ENCODE results near the gene PDX1. TPM values are rescaled to one million over a fixed set of nuclear protein-coding genes. Genes with fewer than 3 reads are reported as not detected.
A peak's percentile ranks its signal among the peaks of the same experiment; 100 is the strongest.

The PDX1 gene
- total RNA-seq, 1 donor from 2014 or later, result not detected

DNA sequence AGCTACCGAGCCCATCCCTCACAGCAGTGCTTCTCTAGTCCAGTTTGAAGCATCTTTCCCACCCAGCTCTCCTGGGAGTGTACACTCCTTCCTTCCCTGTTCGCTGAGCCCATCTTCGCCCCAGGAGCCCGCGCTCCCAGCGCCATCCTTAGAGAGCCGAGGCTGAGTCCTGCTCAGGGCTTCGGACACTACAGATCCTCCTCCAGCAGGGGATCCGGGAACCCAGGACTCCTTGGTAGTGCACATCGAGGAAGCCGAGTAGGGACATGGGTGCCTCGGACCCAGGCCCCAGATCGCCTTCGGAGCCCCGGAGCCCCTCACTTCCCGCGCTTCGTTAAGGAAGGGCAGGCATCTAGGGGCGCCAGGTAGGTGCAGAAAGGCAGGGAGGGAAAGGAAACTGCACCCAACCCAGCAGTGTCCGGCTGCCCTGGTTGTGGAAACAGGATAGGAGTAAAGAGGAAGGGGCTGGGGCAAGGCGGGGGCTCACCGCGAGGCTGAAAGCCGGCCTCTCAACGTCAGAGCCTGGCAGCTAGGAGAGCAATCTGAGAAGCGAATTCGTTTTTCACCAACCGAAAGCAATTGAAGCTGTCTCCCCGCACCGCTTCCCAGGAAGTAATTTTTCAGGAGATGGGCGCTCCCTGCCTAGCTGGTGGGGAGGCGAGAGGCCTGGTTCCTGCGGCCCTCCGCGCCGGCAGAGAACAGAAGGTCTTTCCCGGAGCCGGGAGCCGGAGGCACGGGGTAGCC lies 1.0 kb downstream of the PDX1 start:
- Histone ChIP-seq H3K36me3 (no peaks in the 10 kb centered on the region), H3K4me1 (peaks cover 35% of the 10 kb centered on the region), H3K9me3 (no peaks in the 10 kb centered on the region), H3K27me3 (peaks cover 100% of the 10 kb centered on the region), H3K4me3 (peak overlapping the region; percentile 39), H3K27ac (no peak overlapping the region)
- intact Hi-C loops (cut with DNase I), result no loop called here
- ATAC-seq, result peak; percentile 15
- TF ChIP-seq, protein P1, sequence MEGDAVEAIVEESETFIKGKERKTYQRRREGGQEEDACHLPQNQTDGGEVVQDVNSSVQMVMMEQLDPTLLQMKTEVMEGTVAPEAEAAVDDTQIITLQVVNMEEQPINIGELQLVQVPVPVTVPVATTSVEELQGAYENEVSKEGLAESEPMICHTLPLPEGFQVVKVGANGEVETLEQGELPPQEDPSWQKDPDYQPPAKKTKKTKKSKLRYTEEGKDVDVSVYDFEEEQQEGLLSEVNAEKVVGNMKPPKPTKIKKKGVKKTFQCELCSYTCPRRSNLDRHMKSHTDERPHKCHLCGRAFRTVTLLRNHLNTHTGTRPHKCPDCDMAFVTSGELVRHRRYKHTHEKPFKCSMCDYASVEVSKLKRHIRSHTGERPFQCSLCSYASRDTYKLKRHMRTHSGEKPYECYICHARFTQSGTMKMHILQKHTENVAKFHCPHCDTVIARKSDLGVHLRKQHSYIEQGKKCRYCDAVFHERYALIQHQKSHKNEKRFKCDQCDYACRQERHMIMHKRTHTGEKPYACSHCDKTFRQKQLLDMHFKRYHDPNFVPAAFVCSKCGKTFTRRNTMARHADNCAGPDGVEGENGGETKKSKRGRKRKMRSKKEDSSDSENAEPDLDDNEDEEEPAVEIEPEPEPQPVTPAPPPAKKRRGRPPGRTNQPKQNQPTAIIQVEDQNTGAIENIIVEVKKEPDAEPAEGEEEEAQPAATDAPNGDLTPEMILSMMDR (IDR thresholded peaks at IDR 0.05), result no peak
- no peak for DNase-seq

DNA sequence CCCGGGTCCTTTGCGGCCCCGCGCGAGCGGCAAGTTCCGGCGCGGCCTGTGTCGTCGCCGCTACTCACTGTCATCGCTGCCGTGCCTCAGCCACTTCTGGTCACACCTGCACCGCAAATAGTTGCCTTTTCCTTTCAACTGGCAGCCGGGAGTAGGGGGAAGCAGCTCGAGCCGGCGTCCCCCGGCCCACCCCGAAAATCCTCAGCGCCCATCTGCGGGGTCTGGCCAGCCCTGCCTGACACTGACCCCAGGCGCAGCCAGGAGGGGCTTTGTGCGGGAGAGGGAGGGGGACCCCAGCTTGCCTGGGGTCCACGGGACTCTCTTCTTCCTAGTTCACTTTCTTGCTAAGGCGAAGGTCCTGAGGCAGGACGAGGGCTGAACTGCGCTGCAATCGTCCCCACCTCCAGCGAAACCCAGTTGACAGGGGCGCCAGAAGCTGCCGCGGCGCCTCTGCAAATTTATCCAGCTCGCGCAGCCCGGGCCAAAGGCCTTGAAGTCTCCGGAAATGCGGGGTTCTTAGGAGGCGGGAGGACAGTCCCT lies 1.7 kb downstream of the PDX1 start:
- Histone ChIP-seq H3K27me3 (peaks cover 100% of the 10 kb centered on the region), H3K27ac (no peak overlapping the region), H3K4me1 (peaks cover 35% of the 10 kb centered on the region), H3K9me3 (no peaks in the 10 kb centered on the region), H3K36me3 (no peaks in the 10 kb centered on the region), H3K4me3 (peak overlapping the region; percentile 39)
- intact Hi-C loops (cut with DNase I), result no loop called here
- TF ChIP-seq, protein P1 (IDR thresholded peaks at IDR 0.05), result no peak
- DNase-seq (no peak), ATAC-seq (no peak)

DNA sequence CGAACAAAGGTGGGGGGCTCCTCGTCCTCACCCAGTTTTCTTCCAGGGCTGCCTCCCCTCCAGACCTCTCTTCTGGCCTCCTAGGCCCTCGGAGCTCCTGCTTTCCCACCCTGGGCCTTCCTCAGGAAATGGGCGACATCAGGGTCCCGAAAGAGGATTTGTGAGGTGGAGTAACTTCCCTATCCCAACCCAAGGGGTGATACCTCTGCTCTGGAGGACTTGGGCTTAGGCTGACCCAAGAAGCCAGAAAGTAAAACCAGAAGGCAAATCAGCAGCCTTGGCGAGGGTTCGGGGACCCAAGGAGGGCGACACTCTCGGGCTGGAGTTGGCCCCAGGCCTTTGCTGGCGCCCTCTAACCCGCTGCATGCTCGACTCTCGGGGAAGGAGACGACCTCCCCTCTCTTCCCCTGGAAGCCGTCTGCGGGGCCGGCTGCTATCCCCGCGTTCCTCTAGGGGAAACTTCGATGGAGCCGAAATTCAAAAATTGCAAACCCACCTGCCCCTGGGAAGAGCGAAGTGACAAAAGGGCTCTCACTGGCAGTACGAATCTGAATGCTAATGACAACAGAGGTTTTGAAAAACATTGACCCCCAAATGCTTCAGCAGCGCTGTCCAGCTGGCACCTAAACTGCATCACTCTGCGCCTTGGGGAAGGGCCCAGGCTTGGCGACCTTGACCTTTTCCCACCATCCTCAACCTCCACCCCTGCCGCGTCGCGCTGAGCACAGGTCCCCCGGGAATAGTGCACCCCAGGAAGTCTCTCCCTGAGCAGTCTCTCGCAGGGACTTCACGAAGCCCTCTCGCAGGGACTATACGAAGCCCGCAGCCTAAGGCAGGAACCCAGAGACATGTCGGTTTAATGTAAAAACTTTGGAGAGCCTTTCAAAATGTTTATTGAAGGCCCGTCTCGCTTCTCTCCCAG lies 2.4 kb downstream of the PDX1 start:
- Histone ChIP-seq H3K27me3 (peaks cover 100% of the 10 kb centered on the region), H3K36me3 (no peaks in the 10 kb centered on the region), H3K4me1 (peaks cover 34% of the 10 kb centered on the region), H3K27ac (no peak overlapping the region), H3K4me3 (no peak overlapping the region), H3K9me3 (no peaks in the 10 kb centered on the region)
- intact Hi-C loops (cut with DNase I), result no loop called here
- no peak for ATAC-seq
- TF ChIP-seq, protein P1 (IDR thresholded peaks at IDR 0.05), result no peak
- no peak for DNase-seq

DNA sequence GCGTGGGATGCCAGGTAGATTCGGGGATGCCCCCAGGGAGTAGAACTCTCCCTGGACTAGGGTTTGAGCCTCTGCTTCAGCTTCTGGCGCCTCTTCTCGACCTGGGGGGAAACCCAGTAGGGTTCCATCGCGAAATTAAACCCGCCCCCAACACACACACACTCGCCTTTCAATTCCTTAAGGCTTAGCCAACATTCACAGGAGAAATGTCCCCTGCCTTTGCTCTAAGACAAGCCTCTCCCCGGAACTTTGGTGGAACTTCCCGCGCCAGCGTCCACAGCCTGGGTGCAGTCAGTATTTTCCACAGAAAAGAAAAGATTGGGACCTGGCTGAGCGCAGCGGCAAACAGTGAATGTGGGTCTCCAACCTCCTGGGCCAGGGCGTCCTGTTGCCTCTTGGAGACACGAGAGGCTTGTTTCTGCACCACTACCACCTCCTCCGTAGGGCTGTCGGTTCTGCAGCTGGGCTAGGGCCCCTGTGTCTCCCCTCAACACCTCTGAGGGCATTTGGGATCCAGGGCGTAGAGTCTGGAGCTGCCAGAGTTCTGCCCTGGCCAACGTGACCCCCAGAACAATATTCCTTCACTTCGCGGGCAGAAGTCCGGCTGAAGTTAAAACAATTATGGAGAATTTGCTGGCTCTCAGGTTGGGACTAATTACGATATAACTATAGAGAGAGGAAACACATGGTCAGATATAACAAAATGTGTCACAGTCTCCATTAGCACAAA lies 3.2 kb downstream of the PDX1 start:
- DNase-seq (no peak), ATAC-seq (no peak)
- H3K4me1 ChIP-seq, result peaks cover 28% of the 10 kb centered on the region
- H3K4me3 ChIP-seq, result no peak overlapping the region
- intact Hi-C loops (cut with DNase I), result no loop called here
- no peaks in the 10 kb centered on the region for H3K9me3 ChIP-seq
- H3K27me3 ChIP-seq, result peaks cover 100% of the 10 kb centered on the region
- H3K36me3 ChIP-seq, result no peaks in the 10 kb centered on the region
- no peak overlapping the region for H3K27ac ChIP-seq
- TF ChIP-seq, protein P1 (IDR thresholded peaks at IDR 0.05), result no peak

DNA sequence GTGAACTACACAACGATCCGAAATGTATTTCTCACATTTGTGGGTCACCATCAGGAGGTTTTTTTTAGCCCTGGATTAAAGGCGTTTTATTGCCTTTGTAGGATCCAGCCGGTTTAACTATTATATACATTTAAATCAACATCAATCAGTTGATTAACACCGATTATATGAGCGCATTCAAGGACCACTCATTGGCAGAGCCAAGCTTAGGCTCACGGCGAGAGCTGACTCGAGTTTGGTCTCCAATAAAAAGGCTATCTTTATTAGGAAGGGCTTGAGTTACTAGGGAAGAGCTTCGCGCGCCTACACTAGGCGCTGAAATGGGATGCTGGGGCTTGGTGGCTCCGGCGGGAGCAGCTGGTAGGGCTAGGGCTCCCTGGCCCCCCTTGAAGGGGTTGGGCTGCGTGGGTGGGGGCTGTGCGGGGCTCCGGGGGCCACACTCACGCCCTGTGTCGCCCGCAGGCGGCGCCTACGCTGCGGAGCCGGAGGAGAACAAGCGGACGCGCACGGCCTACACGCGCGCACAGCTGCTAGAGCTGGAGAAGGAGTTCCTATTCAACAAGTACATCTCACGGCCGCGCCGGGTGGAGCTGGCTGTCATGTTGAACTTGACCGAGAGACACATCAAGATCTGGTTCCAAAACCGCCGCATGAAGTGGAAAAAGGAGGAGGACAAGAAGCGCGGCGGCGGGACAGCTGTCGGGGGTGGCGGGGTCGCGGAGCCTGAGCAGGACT lies 4.2 kb downstream of the PDX1 start:
- no peak for DNase-seq
- ATAC-seq, result no peak
- Histone ChIP-seq H3K36me3 (no peaks in the 10 kb centered on the region), H3K9me3 (no peaks in the 10 kb centered on the region), H3K27ac (no peak overlapping the region), H3K4me3 (no peak overlapping the region), H3K27me3 (peaks cover 100% of the 10 kb centered on the region), H3K4me1 (peaks cover 25% of the 10 kb centered on the region)
- TF ChIP-seq, protein P1 (IDR thresholded peaks at IDR 0.05), result no peak
- intact Hi-C loops (cut with DNase I), result no loop called here

Measured in upper lobe of right lung (tissue), 1 donor.